Colonic mucosa (tissue), 4 donors: Measurements from ENCODE around the gene ZNF777. TPM values are rescaled to one million over a fixed set of nuclear protein-coding genes. Genes with fewer than 3 reads are reported as not detected.

ENCODE experiments used
- DNase-seq: peaks from one replicate; pipeline ENCODE4 v3.0.0-alpha.2; 2020
- H3K27ac ChIP-seq: fragments of 200-600 bp; one replicate; pipeline ENCODE4 v1.8.0; 2021
- H3K27me3 ChIP-seq: fragments of 200-600 bp; one replicate; pipeline ENCODE4 v1.8.0; 2021
- H3K36me3 ChIP-seq: fragments of 200-600 bp; one replicate; pipeline ENCODE4 v1.8.0; 2021
- H3K4me1 ChIP-seq: fragments of 200-600 bp; one replicate; pipeline ENCODE4 v1.8.0; 2021; ENCODE audit warnings: mild to moderate bottlenecking
- H3K4me3 ChIP-seq: fragments of 200-600 bp; one replicate; pipeline ENCODE4 v1.8.0; 2021
- H3K9ac ChIP-seq, 2 donors: one replicate each; pipeline ENCODE4 v1.7.0; 2013; ENCODE audit warnings: control low read depth in 2 of 2, low read depth in 2 of 2, low read length in 2 of 2
- H3K9me3 ChIP-seq: fragments of 200-600 bp; one replicate; pipeline ENCODE4 v1.8.0; 2021
- CTCF ChIP-seq: fragments of 200-600 bp; IDR thresholded peaks from one replicate; pipeline ENCODE4 v1.8.0; 2022; ENCODE audit warnings: antibody characterized with exemption, mild to moderate bottlenecking
- intact Hi-C: fragments of 100-400 bp; cut with DNase I; formaldehyde crosslinking; loops from one replicate; pipeline ENCODE4 v1.14.1; 2022
- total RNA-seq, 2 donors: library from RNA; stranded (reverse); fragmentation: NEBNext Ultra II Directional in 1 of 2; extraction: Animal tissue kit (Norgen Biotek cat#: 25700) in 1 of 2; gene quantifications; one replicate each; pipeline ENCODE4 v1.2.1, GENCODE V29; 2021
- donor health status: healthy.
- donor health status: DM: no; HTN: no; CAD: no.
- donor health status: DM: no; HTN: no; CAD: no.

Gene ZNF777
- total RNA-seq, 2 donors from 2014 or later, result 9.5 to 13.1 TPM

- Histone ChIP-seq H3K4me1 (peaks cover 2% of the 10 kb centered on the region), H3K4me3 (no peak overlapping the region), H3K27me3 (no peaks in the 10 kb centered on the region), H3K27ac (no peak overlapping the region), H3K36me3 (no peaks in the 10 kb centered on the region), H3K9ac (no peak overlapping the region), H3K9me3 (no peaks in the 10 kb centered on the region)
- TF ChIP-seq CTCF, result no peak
- no peak for DNase-seq
- intact Hi-C loops, result no loop called here
These were observed 40.0 kb upstream of the ZNF777 start for GRCh38 chr7:149500910-149501309.

- Histone ChIP-seq H3K27me3 (no peaks in the 10 kb centered on the region), H3K9ac (no peak overlapping the region), H3K4me3 (no peak overlapping the region), H3K4me1 (peaks cover 9% of the 10 kb centered on the region), H3K27ac (no peak overlapping the region), H3K36me3 (no peaks in the 10 kb centered on the region), H3K9me3 (no peaks in the 10 kb centered on the region)
- intact Hi-C loops, result no loop called here
- DNase-seq, result no peak
- no peak for TF ChIP-seq CTCF
These were observed 39.3 kb upstream of the ZNF777 start for GRCh38 chr7:149500201-149500600.

- intact Hi-C loops, result loop anchor here (5.0 to 10.0 kb wide), 2 partner anchors 77 to 126 kb away; no protein-coding TSS in a partner anchor
- H3K9ac ChIP-seq, result no peak overlapping the region
These were observed 37.9 kb upstream of the ZNF777 start for GRCh38 chr7:149498811-149499210.

GRCh38 chr7:149497467-149498261 is 36.8 kb upstream of the ZNF777 start, which contains the start of gene ZNF746:
TSS of gene ZNF746 (minus strand) at chr7:149497809. CDS start at chr7:149497536, 273 bp downstream.
- intact Hi-C loops, result loop anchor here (5.0 to 10.0 kb wide), 2 partner anchors 75 to 127 kb away; no protein-coding TSS in a partner anchor
- H3K4me3 ChIP-seq, result peak within 1 kb of the TSS; percentile 74
- DNase-seq, result peak; percentile 78
- H3K4me1 ChIP-seq, result peaks cover 9% of the 10 kb centered on the region
- TF ChIP-seq CTCF, result no peak
- peaks cover 9% of the 10 kb centered on the region for H3K36me3 ChIP-seq
- no peaks in the 10 kb centered on the region for H3K27me3 ChIP-seq
- no peaks in the 10 kb centered on the region for H3K9me3 ChIP-seq
- peak within 1 kb of the TSS; percentile 68 to 93 for H3K9ac ChIP-seq
- H3K27ac ChIP-seq, result peak within 1 kb of the TSS; percentile 57

More at GRCh38 chr7:149498811-149499210, 37.9 kb upstream of the ZNF777 start:
- peaks cover 9% of the 10 kb centered on the region for H3K4me1 ChIP-seq
- no peak overlapping the region for H3K27ac ChIP-seq
- H3K9me3 ChIP-seq, result no peaks in the 10 kb centered on the region
- H3K36me3 ChIP-seq, result peaks cover 3% of the 10 kb centered on the region
- no peaks in the 10 kb centered on the region for H3K27me3 ChIP-seq
- DNase-seq, result no peak
- H3K4me3 ChIP-seq, result no peak overlapping the region
- no peak for TF ChIP-seq CTCF

- Histone ChIP-seq H3K4me3 (peak overlapping the region; percentile 74), H3K27me3 (no peaks in the 10 kb centered on the region), H3K4me1 (peaks cover 9% of the 10 kb centered on the region), H3K27ac (peak overlapping the region; percentile 57), H3K9ac (peak overlapping the region; percentile 68 to 93), H3K9me3 (no peaks in the 10 kb centered on the region), H3K36me3 (peaks cover 9% of the 10 kb centered on the region)
- TF ChIP-seq CTCF, result no peak
- intact Hi-C loops, result loop anchor here (5.0 to 10.0 kb wide), 2 partner anchors 75 to 128 kb away; no protein-coding TSS in a partner anchor
- peak; percentile 58 for DNase-seq
These were observed 36.0 kb upstream of the ZNF777 start for GRCh38 chr7:149496642-149497391.
